Endodermal cell (in vitro differentiated cells): ENCODE results near the gene GLIS1. TPM values are rescaled to one million over a fixed set of nuclear protein-coding genes. Genes with fewer than 3 reads are reported as not detected.
A peak's percentile ranks its signal among the peaks of the same experiment; 100 is the strongest.

ENCODE experiments used
- DNase-seq: peaks from one replicate; pipeline ENCODE4 v3.0.0-alpha.2; 2017
- H3K27ac ChIP-seq: 2 replicates; pipeline ENCODE4 v1.5.1; 2013; ENCODE audit warnings: mild to moderate bottlenecking, low read depth, low read length, moderate library complexity
- H3K27me3 ChIP-seq: 2 replicates; pipeline ENCODE4 v1.6.1; 2013; ENCODE audit warnings: mild to moderate bottlenecking, low read length, moderate library complexity; ENCODE audit not compliant: insufficient read depth, control insufficient read depth, poor library complexity, severe bottlenecking
- H3K36me3 ChIP-seq: 2 replicates; pipeline ENCODE4 v1.7.0; 2013; ENCODE audit warnings: mild to moderate bottlenecking, low read length, moderate library complexity; ENCODE audit not compliant: control insufficient read depth, insufficient read depth
- H3K4me1 ChIP-seq: one replicate; pipeline ENCODE4 v1.7.0; 2013; ENCODE audit warnings: low read length; ENCODE audit not compliant: control insufficient read depth, insufficient read depth
- H3K4me3 ChIP-seq: 2 replicates; pipeline ENCODE4 v1.5.1; 2013; ENCODE audit warnings: mild to moderate bottlenecking, low read length, moderate library complexity
- H3K9ac ChIP-seq: 2 replicates; pipeline ENCODE4 v1.6.1; 2013; ENCODE audit warnings: mild to moderate bottlenecking, low read length, moderate library complexity; ENCODE audit not compliant: poor library complexity, severe bottlenecking; ENCODE audit errors: extremely low read depth
- H3K9me3 ChIP-seq: 2 replicates; pipeline ENCODE4 v1.6.1; 2013; ENCODE audit warnings: mild to moderate bottlenecking, low read length, moderate library complexity; ENCODE audit not compliant: control insufficient read depth
- H3K27ac Mint-ChIP-seq: 2 replicates; pipeline ENCODE4 v1.8.0; 2020; ENCODE audit warnings: mixed read lengths
- H3K27me3 Mint-ChIP-seq: 2 replicates; pipeline ENCODE4 v1.8.0; 2021; ENCODE audit warnings: mild to moderate bottlenecking, mixed read lengths; ENCODE audit not compliant: insufficient read depth
- H3K36me3 Mint-ChIP-seq: 2 replicates; pipeline ENCODE4 v1.8.0; 2020; ENCODE audit warnings: low read depth, mixed read lengths
- H3K4me1 Mint-ChIP-seq: 2 replicates; pipeline ENCODE4 v1.8.0; 2020; ENCODE audit warnings: mixed read lengths
- H3K4me3 Mint-ChIP-seq: 2 replicates; pipeline ENCODE4 v1.8.0; 2020; ENCODE audit warnings: mild to moderate bottlenecking, moderate library complexity, mixed read lengths
- H3K9me3 Mint-ChIP-seq: 2 replicates; pipeline ENCODE4 v1.8.0; 2020; ENCODE audit warnings: mild to moderate bottlenecking, mixed read lengths
- WGBS, 2 experiments: methylation state at CpG; one replicate each; pipeline versions ENCODE4 v1.1.5 to v1.1.7; 2013; ENCODE audit warnings: missing lambda C conversion rate in 2 of 2, mixed read lengths in 1 of 2; ENCODE audit not compliant: insufficient coverage in 1 of 2, insufficient read length in 1 of 2; 5-methylcytosine and 5-hydroxymethylcytosine counted together
- total RNA-seq, 2 donors: library from RNA; stranded (reverse); fragmentation: NEBNext Ultra II Directional in 1 of 2; extraction: Animal tissue kit (Norgen Biotek cat#: 25700) in 1 of 2; gene quantifications; 2 replicates in 1 of 2; 3 replicates in 1 of 2; pipeline ENCODE4 v1.2.1, GENCODE V29; 2021
- TF ChIP-seq, protein P1 (sequence below): fragments of 200-600 bp; sonication (generic); conservative IDR thresholded peaks from 2 replicates; pipeline ENCODE4 v1.5.0; 2021; ENCODE audit warnings: antibody characterized with exemption, mild to moderate bottlenecking

GLIS1 gene
- total RNA-seq, 2 donors from 2014 or later = 2.1 to 3.9 TPM

DNA sequence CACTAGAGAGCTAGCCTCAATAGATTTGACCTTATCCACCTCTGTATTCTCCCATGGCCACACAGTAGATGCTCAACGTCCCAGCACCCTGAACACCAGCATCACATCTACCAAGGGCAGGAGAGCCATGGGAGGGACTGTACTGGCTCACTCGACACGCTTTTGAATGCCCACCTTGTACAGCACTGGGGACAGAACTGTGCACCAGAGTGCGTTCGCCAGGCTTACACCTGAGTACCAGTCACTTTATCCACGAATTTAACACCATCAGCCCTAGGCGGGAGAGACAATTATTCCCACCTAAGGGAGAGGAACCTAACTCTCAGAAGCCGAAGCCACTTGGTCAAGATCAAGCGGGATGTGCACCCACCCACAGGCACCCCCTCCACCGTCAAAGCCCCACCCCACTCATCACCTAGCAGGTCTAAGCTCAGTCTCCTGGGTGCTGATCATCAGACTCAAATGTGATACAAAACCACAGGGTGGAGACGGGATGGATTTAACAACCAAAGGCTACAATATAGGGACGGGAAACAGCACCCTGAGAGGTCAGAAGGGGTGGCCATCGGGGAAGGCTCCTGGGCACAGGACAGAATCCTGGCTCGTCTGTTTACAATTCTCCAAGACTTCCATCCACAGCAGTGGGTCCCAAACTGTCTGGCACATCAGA, 110.5 kb downstream of the GLIS1 start:
- no peak overlapping the region for H3K27ac ChIP-seq
- no peaks in the 10 kb centered on the region for H3K27me3 ChIP-seq
- TF ChIP-seq, protein P1, sequence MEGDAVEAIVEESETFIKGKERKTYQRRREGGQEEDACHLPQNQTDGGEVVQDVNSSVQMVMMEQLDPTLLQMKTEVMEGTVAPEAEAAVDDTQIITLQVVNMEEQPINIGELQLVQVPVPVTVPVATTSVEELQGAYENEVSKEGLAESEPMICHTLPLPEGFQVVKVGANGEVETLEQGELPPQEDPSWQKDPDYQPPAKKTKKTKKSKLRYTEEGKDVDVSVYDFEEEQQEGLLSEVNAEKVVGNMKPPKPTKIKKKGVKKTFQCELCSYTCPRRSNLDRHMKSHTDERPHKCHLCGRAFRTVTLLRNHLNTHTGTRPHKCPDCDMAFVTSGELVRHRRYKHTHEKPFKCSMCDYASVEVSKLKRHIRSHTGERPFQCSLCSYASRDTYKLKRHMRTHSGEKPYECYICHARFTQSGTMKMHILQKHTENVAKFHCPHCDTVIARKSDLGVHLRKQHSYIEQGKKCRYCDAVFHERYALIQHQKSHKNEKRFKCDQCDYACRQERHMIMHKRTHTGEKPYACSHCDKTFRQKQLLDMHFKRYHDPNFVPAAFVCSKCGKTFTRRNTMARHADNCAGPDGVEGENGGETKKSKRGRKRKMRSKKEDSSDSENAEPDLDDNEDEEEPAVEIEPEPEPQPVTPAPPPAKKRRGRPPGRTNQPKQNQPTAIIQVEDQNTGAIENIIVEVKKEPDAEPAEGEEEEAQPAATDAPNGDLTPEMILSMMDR = no peak
- no peaks in the 10 kb centered on the region for H3K9me3 ChIP-seq
- H3K36me3 ChIP-seq = no peaks in the 10 kb centered on the region
- no peak overlapping the region for H3K4me3 ChIP-seq
- H3K9ac ChIP-seq = no peak overlapping the region
- Mint-ChIP-seq H3K9me3 (no peaks in the 10 kb centered on the region), H3K4me3 (no peak overlapping the region), H3K36me3 (no peaks in the 10 kb centered on the region), H3K27me3 (no peaks in the 10 kb centered on the region), H3K27ac (no peak overlapping the region), H3K4me1 (no peaks in the 10 kb centered on the region)
- no peaks in the 10 kb centered on the region for H3K4me1 ChIP-seq
- peak; percentile 29 for DNase-seq
- 89 to 95% methylated on average over 11 to 14 of the region's 14 CpGs for WGBS, 2 experiments

DNA sequence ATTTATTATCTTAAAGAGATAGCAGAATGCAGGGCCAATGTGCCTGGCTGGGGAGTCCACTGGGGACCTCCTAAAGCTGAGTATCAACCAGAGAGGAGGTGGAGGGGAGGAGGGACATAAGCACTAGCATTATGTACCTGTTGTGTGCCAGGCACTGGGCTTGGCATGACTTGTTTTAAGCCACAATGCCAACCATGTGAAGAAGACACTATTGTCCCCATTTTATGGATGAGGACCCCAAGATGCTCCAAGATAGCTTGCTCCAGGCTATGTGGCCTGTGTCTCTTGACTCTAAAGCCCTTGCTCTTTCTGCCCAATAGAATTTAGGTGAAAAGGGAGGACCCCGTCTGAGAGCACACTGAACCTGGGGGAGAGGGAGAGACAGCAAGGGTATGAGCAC, 111.3 kb downstream of the GLIS1 start:
- Histone ChIP-seq H3K9ac (no peak overlapping the region), H3K27me3 (no peaks in the 10 kb centered on the region), H3K9me3 (no peaks in the 10 kb centered on the region), H3K4me1 (no peaks in the 10 kb centered on the region), H3K36me3 (no peaks in the 10 kb centered on the region), H3K4me3 (no peak overlapping the region), H3K27ac (no peak overlapping the region)
- H3K9me3 Mint-ChIP-seq = no peaks in the 10 kb centered on the region
- H3K4me3 Mint-ChIP-seq = no peak overlapping the region
- 83% methylated on average over 1 of the region's 1 CpG for WGBS, 2 experiments
- H3K27me3 Mint-ChIP-seq = no peaks in the 10 kb centered on the region
- no peaks in the 10 kb centered on the region for H3K4me1 Mint-ChIP-seq
- H3K36me3 Mint-ChIP-seq = no peaks in the 10 kb centered on the region
- no peak overlapping the region for H3K27ac Mint-ChIP-seq
- DNase-seq = peak; percentile 24
- TF ChIP-seq, protein P1 = no peak

- H3K27me3 Mint-ChIP-seq = no peaks in the 10 kb centered on the region
- H3K9me3 Mint-ChIP-seq = no peaks in the 10 kb centered on the region
- no peaks in the 10 kb centered on the region for H3K36me3 Mint-ChIP-seq
- no peaks in the 10 kb centered on the region for H3K4me1 ChIP-seq
- TF ChIP-seq, protein P1 = no peak
- no peak overlapping the region for H3K4me3 ChIP-seq
- WGBS, 2 experiments = 91 to 96% methylated on average over 7 to 13 of the region's 13 CpGs
- H3K9me3 ChIP-seq = no peaks in the 10 kb centered on the region
- no peaks in the 10 kb centered on the region for H3K4me1 Mint-ChIP-seq
- no peak overlapping the region for H3K4me3 Mint-ChIP-seq
- no peak overlapping the region for H3K9ac ChIP-seq
- DNase-seq = peak; percentile 33
- H3K36me3 ChIP-seq = no peaks in the 10 kb centered on the region
- no peaks in the 10 kb centered on the region for H3K27me3 ChIP-seq
- no peak overlapping the region for H3K27ac ChIP-seq
- no peak overlapping the region for H3K27ac Mint-ChIP-seq
Measured at GRCh38 chr1:53627031-53627430, 111.9 kb downstream of the GLIS1 start.
